SU-DHL-6 (cell line): ENCODE data around the gene CAPZA2.

ENCODE experiments used
- H2AFZ ChIP-seq: fragments of 200-600 bp; sonication (generic); 2 replicates; pipeline ENCODE4 v1.6.1; 2014; ENCODE audit warnings: low read depth, mild to moderate bottlenecking, moderate library complexity, mixed read lengths, antibody characterized with exemption, low read length; ENCODE audit not compliant: severe bottlenecking
- H3F3A ChIP-seq: fragments of 200-600 bp; shearing (Covaris generic); 2 replicates; pipeline ENCODE4 v1.6.0; 2016; ENCODE audit warnings: antibody characterized with exemption, mild to moderate bottlenecking; ENCODE audit not compliant: insufficient read depth
- H3K27ac ChIP-seq: fragments of 200-600 bp; sonication (generic); 2 replicates; pipeline ENCODE4 v1.5.1; 2016; ENCODE audit warnings: low read depth, mild to moderate bottlenecking, low read length, moderate library complexity, mixed read lengths
- H3K27me3 ChIP-seq: fragments of 200-600 bp; sonication (generic), shearing (Covaris generic); 2 replicates; pipeline ENCODE4 v1.6.0; 2014; ENCODE audit warnings: mild to moderate bottlenecking, low read length
- H3K36me3 ChIP-seq: fragments of 200-600 bp; sonication (generic); 2 replicates; pipeline ENCODE4 v1.6.1; 2014; ENCODE audit warnings: mild to moderate bottlenecking, low read length, mixed read lengths
- H3K4me2 ChIP-seq: fragments of 300-600, 200-600 bp; shearing (Covaris generic), sonication (generic); 2 replicates; pipeline ENCODE4 v1.6.0; 2014; ENCODE audit warnings: low read length, low read depth, mild to moderate bottlenecking; ENCODE audit not compliant: poor library complexity, severe bottlenecking
- H3K4me3 ChIP-seq: fragments of 200-600 bp; sonication (generic); 2 replicates; pipeline ENCODE4 v1.5.1; 2014; ENCODE audit warnings: antibody characterized with exemption, low read length, mild to moderate bottlenecking, mixed read lengths; ENCODE audit not compliant: insufficient read depth, poor library complexity, severe bottlenecking
- H3K79me2 ChIP-seq: fragments of 200-600 bp; sonication (generic); 2 replicates; pipeline ENCODE4 v1.6.1; 2014; ENCODE audit warnings: mild to moderate bottlenecking, low read length, moderate library complexity; ENCODE audit not compliant: insufficient read depth
- H3K9ac ChIP-seq: fragments of 200-600 bp; sonication (generic); 2 replicates; pipeline ENCODE4 v1.7.0; 2014; ENCODE audit warnings: mild to moderate bottlenecking, low read length
- H3K9me2 ChIP-seq: fragments of 200-600 bp; sonication (generic); replicated peaks from 2 replicates; pipeline ENCODE4 v1.6.1; 2014; ENCODE audit warnings: low read length; ENCODE audit not compliant: insufficient read depth
- H3K9me3 ChIP-seq: fragments of 200-600 bp; sonication (generic); 2 replicates; pipeline ENCODE4 v1.6.1; 2014; ENCODE audit warnings: low read length, mixed read lengths; ENCODE audit not compliant: insufficient read depth
- H4K20me1 ChIP-seq: fragments of 200-600 bp; sonication (generic); 2 replicates; pipeline ENCODE4 v1.6.1; 2014; ENCODE audit warnings: low read depth, mild to moderate bottlenecking, antibody characterized with exemption, low read length, moderate library complexity, mixed read lengths
- EZH2phosphoT487 ChIP-seq: fragments of 200-600 bp; sonication (generic), shearing (Covaris generic); conservative IDR thresholded peaks from 2 replicates; pipeline ENCODE4 v1.6.1; 2018; ENCODE audit warnings: mild to moderate bottlenecking, antibody characterized with exemption, low read length, moderate library complexity, mixed read lengths
- TF ChIP-seq, protein P1 (sequence below): fragments of 200-600 bp; sonication (generic); IDR thresholded peaks from one replicate; pipeline ENCODE4 v1.5.1; 2017; ENCODE audit warnings: antibody characterized with exemption, mild to moderate bottlenecking, low read length, moderate library complexity; ENCODE audit not compliant: insufficient read depth, poor library complexity, severe bottlenecking

The CAPZA2 gene

DNA sequence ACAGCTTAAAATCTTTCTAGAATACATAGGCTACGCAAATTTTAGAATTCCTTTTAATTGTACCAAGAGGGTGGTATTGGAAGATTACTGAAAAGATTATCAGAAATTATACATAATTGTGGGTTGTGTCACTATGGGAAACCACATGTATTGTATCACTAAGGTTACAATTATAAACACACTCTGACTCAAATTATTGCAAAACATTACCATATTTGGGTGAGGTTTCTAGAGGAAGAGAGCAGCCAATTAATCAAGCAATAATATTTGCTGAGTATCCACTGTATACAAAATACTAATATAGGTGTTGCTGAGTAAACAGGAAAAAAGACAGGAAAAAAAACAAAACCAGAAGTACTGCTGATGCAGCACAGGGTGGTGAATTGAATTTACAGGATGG, 3.1 kb upstream of the CAPZA2 start:
- no peak overlapping the region for H2AFZ ChIP-seq
- H3K27me3 ChIP-seq = no peaks in the 10 kb centered on the region
- no peak overlapping the region for H3K27ac ChIP-seq
- H3K9me2 ChIP-seq = no peaks in the 10 kb centered on the region
- no peaks in the 10 kb centered on the region for H3K36me3 ChIP-seq
- H3K9ac ChIP-seq = no peak overlapping the region
- no peak overlapping the region for H3K4me3 ChIP-seq
- 0 out of 2 replicates have a peak, but pooled peaks cover 4% of the 10 kb centered on the region for H4K20me1 ChIP-seq
- peaks cover 19% of the 10 kb centered on the region for H3K79me2 ChIP-seq
- TF ChIP-seq EZH2phosphoT487 = no peak
- TF ChIP-seq, protein P1, sequence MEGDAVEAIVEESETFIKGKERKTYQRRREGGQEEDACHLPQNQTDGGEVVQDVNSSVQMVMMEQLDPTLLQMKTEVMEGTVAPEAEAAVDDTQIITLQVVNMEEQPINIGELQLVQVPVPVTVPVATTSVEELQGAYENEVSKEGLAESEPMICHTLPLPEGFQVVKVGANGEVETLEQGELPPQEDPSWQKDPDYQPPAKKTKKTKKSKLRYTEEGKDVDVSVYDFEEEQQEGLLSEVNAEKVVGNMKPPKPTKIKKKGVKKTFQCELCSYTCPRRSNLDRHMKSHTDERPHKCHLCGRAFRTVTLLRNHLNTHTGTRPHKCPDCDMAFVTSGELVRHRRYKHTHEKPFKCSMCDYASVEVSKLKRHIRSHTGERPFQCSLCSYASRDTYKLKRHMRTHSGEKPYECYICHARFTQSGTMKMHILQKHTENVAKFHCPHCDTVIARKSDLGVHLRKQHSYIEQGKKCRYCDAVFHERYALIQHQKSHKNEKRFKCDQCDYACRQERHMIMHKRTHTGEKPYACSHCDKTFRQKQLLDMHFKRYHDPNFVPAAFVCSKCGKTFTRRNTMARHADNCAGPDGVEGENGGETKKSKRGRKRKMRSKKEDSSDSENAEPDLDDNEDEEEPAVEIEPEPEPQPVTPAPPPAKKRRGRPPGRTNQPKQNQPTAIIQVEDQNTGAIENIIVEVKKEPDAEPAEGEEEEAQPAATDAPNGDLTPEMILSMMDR = no peak
- H3F3A ChIP-seq = no peaks in the 10 kb centered on the region
- no peak overlapping the region for H3K4me2 ChIP-seq
- H3K9me3 ChIP-seq = no peaks in the 10 kb centered on the region

DNA sequence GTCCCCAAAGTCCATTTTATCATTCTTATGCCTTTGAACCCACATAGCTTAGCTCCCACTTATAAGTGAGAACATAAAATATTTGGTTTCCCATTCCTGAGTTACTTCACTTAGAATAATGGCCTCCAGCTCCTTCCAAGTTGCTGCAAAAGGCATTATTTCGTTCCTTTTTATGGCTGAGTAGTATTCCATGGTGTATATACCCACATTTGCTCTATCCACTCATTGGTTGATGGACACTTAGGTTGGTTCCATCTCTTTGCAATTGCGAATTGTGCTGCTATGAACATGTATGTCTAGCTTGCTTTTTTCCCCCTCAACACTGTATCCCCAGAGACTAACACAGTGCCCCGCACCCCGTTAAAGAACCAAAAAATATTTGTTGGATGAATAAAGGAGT, 670 bp upstream of the CAPZA2 start:
- H3K9ac ChIP-seq = peak overlapping the region; percentile 67

GRCh38 chr7:116862951-116863670, 724 bp downstream of the CAPZA2 start:
- Histone ChIP-seq H3K9ac (peak overlapping the region; percentile 67), H3F3A (no peaks in the 10 kb centered on the region), H3K9me2 (no peaks in the 10 kb centered on the region), H3K79me2 (peaks cover 57% of the 10 kb centered on the region), H3K27ac (peak overlapping the region; percentile 74), H3K4me2 (peak overlapping the region; percentile 87), H3K36me3 (no peaks in the 10 kb centered on the region), H4K20me1 (peaks cover 4% of the 10 kb centered on the region; the same call in 1 of the 2 replicates), H3K9me3 (no peaks in the 10 kb centered on the region), H3K27me3 (no peaks in the 10 kb centered on the region), H3K4me3 (peak overlapping the region; percentile 89), H2AFZ (peak overlapping the region; percentile 62)
- TF ChIP-seq EZH2phosphoT487 = no peak
- TF ChIP-seq, protein P1 = no peak

More for the DNA sequence above, 670 bp upstream of the CAPZA2 start:
- peaks cover 4% of the 10 kb centered on the region; the same call in 1 of the 2 replicates for H4K20me1 ChIP-seq
- no peaks in the 10 kb centered on the region for H3K9me3 ChIP-seq
- H2AFZ ChIP-seq = peak overlapping the region; percentile 96
- peak overlapping the region; percentile 18 for H3K4me3 ChIP-seq
- peak overlapping the region; percentile 45 for H3K4me2 ChIP-seq
- no peaks in the 10 kb centered on the region for H3K27me3 ChIP-seq
- TF ChIP-seq, protein P1 = no peak
- no peak for TF ChIP-seq EZH2phosphoT487
- H3K27ac ChIP-seq = no peak overlapping the region
- H3F3A ChIP-seq = no peaks in the 10 kb centered on the region
- no peaks in the 10 kb centered on the region for H3K9me2 ChIP-seq
- no peaks in the 10 kb centered on the region for H3K36me3 ChIP-seq
- H3K79me2 ChIP-seq = peaks cover 43% of the 10 kb centered on the region
